ENCODE results near the gene TXNDC16. TPM values are rescaled to one million over a fixed set of nuclear protein-coding genes. Genes with fewer than 3 reads are reported as not detected.

Gene TXNDC16
- total and polyA plus RNA-seq, 9 of the 15 experiments (the other 6 are each of a cell fraction or from before 2014, with no cell fraction given): 1.8 to 6.2 (median 4.9) TPM

DNA sequence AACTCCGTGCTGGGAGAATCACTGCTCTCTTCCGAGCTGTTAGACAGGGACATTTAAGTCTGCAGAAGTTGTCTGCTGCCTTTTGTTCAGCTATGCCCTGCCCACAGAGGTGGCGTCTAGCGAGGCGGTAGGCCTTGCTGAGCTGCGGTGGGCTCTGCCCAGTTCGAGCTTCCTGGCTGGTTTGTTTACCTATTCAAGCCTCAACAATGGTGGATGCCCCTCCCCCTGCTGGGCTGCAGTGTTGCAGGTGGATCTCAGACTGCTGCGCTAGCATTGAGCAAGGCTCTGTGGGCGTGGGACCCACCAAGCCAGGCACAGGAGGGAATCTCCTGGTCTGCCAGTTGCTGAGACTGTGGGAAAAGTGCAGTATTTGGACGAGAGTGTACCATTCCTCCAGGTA is 44.0 kb upstream of the TXNDC16 start:
- Histone ChIP-seq H2AFZ (ENCODE audit: low read depth, low read length) (no peak overlapping the region), H4K20me1 (replicated peaks; ENCODE audit: control insufficient read depth, insufficient read depth, low read length) (no peaks in the 10 kb centered on the region), H3K9me3 (replicated peaks; ENCODE audit: control insufficient read depth, insufficient read depth, low read depth, low read length) (no peaks in the 10 kb centered on the region), H3K4me2 (ENCODE audit: insufficient read depth, low read length) (no peak overlapping the region), H3K9ac (ENCODE audit: insufficient read depth in 1 of 2, low read depth in 2 of 2, low read length in 2 of 2) (no peak overlapping the region), H3K36me3 (ENCODE audit: control insufficient read depth, insufficient read depth, low read length) (no peaks in the 10 kb centered on the region), H3K27me3 (ENCODE audit: control insufficient read depth in 2 of 2, insufficient read depth in 2 of 2, low read length in 2 of 2) (peaks cover 0 to 8% of the 10 kb centered on the region in 2 experiments; a peak in 1 of 5 replicates), H3K27ac (ENCODE audit: extremely low read depth, low read depth, low read length) (no peak overlapping the region), H3K4me1 (replicated peaks in 1 of 2; ENCODE audit: control insufficient read depth in 2 of 2, insufficient read depth in 2 of 2, low read length in 2 of 2) (no peaks in the 10 kb centered on the region), H3K79me2 (ENCODE audit: control insufficient read depth, insufficient read depth, low read length) (no peaks in the 10 kb centered on the region), H3K4me3 (no peak overlapping the region), H3K9me1 (ENCODE audit: control insufficient read depth, insufficient read depth, low read length) (no peaks in the 10 kb centered on the region)
- no TSS peak for BruUV-seq (replicated peaks)
- ChIA-PET CTCF (ENCODE audit: low intra/inter-chr PET ratio) (no interaction called here), POLR2A (no interaction called here)
- FAIRE-seq (no peak), DNase-seq (ENCODE audit: extremely low read depth in 1 of 4, low spot score in 3 of 4) (no peak), ATAC-seq (no peak)
- 0% methylated on average over 3 of the region's 10 CpGs for WGBS (ENCODE audit: insufficient coverage, low coverage, missing lambda C conversion rate)
- intact Hi-C loops (cut with micrococcal nuclease) (no loop called here), in situ Hi-C loops (cut with MboI) (no loop called here)
- TF ChIP-seq NR1H2 (CRISPR knock-in tag; IDR thresholded peaks at IDR 0.05) (no peak), ZBTB1 (CRISPR knock-in tag; IDR thresholded peaks at IDR 0.05; ENCODE audit: borderline replicate concordance, low read depth) (no peak), FOSL1 (tag; conservative IDR thresholded peaks at IDR 0.05) (no peak), DPF2 (IDR thresholded peaks at IDR 0.05) (no peak), CBX2 (IDR thresholded peaks at IDR 0.05; ENCODE audit: insufficient read depth, low read length, poor library complexity, severe bottlenecking) (no peak), ZNF143 (CRISPR knock-in tag; IDR thresholded peaks at IDR 0.05) (no peak), ZNF766 (CRISPR knock-in tag; conservative IDR thresholded peaks at IDR 0.05) (no peak), TAF15 (IDR thresholded peaks at IDR 0.05; ENCODE audit: low read depth, low read length) (no peak), SETDB1 (IDR thresholded peaks at IDR 0.05; ENCODE audit: low read length) (no peak)

Data from K562 (cell line).